GM21360 (cell line): ENCODE measurements around the gene CD38.
A peak's percentile ranks its signal among the peaks of the same experiment; 100 is the strongest.
"Not testable (repeated sequence)": the region's sequence is repeated elsewhere in the genome, so short reads cannot be mapped to it uniquely, and the experiment has no call there.

Experiments used
- ATAC-seq: cut with Tn5 transposase; IDR thresholded peaks from one replicate; pipeline ENCODE4 v1.9.1; 2021; ENCODE audit warnings: mild to moderate bottlenecking, moderate library complexity; ENCODE audit not compliant: unreplicated experiment

The CD38 gene

DNA sequence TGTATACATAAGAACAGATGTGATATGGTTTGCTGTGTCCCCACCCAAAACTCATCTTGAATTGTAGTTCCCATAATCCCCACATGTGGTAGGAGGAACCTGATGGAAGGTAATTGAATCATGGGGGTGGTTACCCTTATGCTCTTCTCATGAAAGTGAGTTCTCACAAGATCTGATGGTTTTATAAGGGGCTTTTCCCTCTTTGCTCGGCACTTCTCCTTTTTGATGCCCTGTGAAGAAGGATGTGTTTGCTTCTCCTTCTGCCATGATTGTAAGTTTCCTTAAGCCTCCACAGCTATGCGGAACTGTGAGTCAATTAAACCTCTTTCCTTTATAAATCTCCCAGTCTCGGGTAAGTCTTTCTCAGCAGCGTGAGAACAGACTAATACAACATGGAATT, 83.1 kb downstream of the CD38 start:
- ATAC-seq: not testable (repeated sequence)

DNA sequence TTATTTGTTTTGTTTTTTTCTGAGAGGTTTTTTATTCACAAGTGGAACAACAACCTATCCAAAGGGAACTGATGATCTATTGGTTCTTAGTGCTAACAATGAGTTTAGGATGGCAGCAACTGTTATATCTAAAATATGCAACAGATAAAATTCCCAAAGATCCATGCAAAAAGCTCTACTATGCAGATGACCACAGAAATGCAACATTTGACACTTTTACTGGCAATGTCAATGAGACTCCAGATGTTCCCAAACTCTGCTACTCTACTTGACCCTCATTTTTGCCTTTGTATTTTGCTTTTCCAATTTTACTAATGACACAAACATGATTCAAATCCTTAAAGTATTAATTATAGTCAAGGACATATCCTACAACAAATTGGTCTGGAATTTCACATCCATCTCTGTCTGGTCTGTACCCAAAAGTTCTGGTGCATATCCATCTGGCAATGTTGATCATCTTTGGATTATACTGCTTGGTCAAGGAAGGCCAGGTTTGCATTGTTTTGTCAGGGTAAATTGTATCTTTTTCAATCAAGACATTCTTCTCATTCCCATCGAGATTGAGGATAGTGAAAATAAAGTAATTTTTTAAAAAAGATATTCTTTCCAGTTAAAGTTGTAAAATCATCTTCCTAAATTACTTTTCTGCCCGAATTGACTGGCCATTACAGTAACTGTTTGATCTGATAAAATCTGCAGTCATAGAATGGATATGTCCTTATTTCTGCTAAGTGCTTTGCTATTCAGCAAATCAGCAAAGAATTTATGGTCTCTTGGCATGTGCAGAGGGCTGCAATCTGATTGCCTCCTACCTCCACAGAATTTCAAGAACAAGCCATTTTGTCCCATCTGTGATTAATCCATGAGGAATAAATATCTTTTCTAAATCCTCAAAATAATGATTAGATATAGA, 86.8 kb downstream of the CD38 start:
- ATAC-seq: no peak

DNA sequence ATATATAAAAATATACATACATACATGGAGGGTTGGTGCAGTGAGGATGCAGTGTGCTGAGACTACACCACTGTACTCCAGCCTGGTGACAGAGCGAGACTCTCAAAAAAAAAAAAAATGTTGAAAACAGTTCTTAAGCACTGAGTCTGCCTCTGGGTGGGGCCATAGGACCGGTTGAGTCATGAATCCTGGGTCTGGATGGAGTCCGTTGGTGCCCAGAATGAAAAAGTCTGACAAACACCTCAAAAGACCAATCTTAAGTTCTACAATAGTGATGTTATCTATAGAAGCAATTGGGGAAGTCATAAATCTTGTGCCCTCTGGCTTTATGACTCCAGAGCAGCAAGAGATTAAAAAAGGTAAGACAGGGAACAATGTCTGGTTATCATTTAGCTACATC, 90.0 kb downstream of the CD38 start:
- no peak for ATAC-seq

DNA sequence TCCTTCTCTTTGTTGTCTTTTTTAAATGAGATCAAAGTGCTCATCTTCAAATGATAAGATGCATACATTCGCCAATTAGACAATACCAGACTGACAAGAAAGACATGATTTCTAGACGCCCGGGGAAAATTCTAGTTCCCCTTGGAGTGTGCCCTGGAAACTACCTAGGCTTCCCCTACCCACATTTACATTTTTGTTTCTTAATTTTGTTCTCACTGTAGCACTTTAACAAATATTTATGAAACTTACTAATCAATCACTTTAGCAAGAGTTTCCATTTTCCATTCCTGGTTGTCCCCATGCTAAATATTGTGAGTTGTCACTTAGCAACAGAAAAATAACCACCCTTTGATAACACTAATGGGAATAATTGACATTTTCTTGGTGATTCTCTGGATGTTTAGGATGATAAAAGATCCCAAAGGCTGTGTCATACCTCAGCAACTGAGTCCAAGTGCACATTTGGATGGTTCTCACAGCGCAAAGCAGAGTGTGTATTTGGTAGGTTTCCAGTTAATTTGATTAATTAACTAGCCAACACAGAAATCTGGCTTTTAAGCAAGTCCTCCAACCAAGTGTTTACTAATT, 90.8 kb downstream of the CD38 start:
- ATAC-seq: no peak

DNA sequence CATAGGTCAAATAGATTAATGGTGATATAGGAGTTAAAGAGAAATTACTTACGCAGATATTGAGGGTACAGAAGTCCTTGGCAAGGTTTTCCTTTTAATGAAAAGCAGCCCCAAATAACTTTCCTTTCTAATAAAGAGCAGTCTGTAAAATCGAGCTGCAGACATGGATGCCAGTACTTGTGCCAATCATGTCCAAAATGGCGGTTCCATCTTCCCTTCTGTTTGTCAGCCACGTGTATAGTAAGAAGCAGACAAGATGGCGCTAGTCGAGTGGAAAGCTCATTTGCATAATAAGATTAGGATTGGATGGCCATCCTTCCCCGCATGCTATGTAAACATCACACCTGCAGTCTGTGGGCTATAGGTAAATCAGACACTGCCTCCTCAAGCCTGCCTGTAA, 92.0 kb downstream of the CD38 start:
- ATAC-seq: no peak

DNA sequence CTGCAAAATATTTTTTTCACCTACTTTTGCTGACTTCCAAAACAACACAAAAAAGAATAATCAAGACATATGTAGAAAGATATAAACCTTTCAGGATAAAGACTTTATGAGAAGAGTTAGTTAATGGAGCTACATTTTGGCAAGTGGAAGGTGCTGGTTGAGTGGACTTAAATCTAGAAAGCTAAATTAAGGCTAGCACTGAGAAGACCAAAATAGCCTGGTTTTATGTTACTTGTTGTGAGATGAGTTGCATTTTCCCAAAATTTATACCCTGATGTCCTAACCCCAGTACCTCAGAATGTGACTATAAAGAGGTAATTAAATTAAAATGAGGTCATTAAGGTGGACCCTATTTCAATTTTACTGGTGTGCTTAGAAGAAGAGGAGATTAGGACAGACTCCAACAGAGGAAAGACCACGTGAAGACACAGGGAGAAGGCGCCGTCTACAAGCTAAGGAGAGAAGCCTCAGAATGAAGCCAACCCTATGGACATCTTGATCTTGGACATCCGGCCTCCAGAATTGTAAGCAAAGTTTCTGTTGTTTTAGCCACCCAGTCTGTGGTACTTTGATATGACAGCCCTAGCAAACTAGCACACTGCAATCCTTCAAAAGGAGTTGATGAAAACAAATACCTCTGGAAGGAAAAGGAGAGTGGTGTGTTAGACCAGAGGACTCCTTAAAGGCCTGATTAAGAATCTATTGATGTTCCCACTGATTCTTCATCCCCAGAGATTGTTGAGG, 93.0 kb downstream of the CD38 start:
- ATAC-seq: no peak

DNA sequence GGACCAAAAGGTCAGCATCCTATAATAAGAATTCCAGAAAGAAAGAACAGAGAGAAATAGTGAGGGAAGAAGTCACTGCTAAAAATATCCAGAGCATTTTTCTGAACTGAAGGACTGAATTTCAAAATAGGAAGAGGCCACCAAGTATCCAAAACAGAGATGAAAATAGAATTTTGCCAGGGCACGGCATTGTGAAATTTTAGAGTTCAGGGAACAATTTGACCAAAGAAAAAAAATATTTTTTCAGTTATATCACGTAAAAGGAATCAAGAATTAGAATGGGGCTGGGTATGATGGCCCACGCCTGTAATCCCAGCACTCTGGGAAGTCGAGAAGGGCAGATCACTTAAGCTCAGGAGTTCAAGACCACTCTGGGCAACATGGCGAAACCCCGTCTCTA, 95.0 kb downstream of the CD38 start:
- no peak for ATAC-seq

DNA sequence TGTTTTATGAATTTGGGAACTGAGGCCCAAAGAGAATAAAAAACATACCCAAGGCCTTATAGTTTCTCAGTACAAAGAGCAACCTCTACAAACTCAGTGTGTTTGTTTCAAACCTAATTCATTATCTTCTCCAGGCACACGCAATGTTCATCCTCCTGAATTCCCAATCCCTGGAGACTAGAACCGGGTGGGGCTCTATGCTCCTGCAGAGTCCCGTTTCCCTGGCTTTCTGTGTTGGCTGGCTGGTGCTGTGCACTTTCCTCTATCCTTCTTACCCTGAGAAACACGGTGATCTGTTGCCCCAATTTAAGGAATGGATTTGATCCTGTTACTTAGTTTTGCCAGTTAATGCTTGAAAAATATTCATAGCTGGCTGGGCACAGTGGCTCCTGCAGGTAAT, 96.5 kb downstream of the CD38 start:
- no peak for ATAC-seq

DNA sequence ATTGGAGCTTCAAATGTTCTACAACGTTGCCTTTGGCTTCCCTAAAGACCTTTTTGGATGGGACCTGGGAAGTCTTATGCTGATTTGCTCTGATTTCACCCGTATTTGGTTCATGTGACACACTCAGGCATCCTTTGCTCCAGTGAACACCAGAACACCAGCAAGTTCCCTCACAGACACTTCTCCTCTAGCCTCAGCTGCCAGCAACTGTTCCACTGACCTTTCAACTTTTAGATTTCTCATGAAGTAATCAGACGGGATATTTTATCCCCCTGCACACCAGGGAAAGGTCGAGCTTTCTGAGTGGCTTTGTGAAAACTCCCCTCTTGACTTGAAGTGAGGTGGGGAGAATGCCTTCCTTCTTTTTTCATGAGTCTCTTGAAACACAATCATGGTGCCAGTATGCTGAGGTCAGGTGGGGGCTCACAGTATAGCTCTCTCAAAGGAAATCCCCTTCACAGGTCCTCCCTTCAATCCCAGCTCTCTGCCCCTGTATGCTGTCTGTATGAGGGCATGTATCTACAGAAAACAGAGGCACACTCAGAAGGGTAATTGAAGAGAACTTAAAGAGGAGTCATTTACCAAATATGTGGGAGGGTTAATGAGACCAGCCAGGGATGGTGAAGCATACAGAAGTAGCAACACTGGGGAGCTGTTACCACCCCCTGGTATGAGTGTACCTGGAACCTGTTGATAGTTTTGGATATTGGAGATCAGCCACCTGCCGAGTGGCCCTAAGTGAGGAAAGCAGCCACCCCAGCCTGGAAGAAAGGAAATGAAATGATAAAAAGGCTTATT, 97.7 kb downstream of the CD38 start:
- ATAC-seq: no peak

DNA sequence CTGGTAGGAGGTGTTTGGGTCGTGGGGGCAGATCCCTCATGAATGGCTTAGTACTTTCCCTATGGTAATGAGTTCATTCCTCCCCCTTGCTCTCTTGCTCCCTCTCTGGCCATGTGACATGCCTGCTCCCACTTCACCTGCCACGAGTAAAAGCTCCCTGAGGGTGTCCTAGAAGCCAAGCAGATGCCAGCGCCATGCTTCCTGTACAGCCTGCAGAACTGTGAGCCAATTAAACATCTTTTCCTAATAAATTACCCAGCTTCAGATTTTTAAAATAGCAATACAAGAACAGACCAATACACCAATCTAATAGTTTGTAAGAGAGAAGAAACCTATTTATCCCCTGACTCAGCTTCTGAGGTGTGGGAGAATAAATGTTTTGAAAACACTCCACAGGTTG, 99.9 kb downstream of the CD38 start:
- ATAC-seq: no peak

DNA sequence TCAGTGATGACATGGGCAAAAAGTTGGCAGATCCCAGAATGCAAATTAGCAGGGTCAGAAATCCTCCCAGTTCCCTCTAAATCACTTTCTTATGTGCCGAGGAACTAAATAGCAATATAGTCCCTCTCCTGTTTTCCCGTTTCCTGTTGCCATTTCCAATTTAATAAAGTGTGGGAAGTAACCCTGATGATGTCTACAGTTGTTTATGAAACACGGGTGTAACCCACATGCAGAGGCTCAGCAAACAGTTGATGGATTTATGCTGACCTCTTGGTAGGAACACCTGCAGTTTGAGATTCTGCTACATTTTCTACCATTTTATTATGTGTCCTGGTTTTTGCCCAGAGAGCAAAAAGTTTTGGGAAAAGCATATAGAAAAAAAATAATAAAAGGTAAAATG, 103.7 kb downstream of the CD38 start:
- ATAC-seq: no peak

DNA sequence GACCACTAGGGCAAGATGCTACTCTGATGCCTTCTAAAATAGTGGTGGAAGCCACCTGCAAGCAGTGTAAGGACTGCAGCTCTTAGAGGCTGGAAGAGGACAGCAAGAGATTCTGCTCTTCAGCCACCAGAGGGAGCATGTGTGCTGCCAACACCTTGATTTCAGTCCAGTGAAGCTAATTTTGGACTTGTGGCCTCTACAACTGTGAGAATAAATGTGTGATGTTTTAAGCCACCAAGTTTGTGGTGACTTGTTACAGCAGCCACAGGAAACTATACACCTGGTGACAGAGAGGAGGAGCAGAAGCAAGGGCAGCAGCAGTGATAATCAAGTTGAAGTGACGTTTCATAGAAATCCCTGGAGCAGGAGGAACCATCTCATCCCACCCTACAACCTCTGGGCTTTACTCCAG, 104.6 kb downstream of the CD38 start:
- peak; percentile 93 for ATAC-seq

DNA sequence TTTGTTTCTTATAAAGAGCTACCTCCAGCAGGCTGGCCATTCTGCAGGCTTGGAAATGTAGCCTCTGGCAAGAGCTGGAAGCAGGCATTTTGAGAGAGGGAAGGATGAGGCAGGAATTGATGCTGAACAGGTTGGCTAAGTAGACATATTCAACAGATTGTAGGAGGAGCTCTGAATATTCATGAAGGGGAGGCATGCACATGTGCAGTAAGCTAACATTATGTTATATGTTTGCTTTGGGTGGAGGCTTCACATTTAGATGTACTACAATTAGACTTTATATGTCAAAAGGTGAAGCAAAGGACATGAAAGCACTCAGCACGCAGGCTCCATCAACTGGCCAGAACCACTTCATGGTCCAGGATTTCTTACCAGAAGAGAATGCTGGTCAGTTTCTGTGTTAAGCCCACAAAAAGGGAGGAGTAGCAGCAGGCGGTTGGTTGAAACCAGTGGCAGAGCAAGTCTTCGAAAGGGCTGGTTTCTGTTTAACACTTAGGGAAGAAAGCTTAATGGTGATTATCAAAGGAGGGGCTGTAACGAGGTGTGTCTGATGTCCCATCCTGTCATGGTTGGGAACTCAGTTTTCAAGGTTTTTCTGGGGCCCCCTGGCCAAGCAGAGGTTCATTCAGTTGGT, 105.6 kb downstream of the CD38 start:
- no peak for ATAC-seq

DNA sequence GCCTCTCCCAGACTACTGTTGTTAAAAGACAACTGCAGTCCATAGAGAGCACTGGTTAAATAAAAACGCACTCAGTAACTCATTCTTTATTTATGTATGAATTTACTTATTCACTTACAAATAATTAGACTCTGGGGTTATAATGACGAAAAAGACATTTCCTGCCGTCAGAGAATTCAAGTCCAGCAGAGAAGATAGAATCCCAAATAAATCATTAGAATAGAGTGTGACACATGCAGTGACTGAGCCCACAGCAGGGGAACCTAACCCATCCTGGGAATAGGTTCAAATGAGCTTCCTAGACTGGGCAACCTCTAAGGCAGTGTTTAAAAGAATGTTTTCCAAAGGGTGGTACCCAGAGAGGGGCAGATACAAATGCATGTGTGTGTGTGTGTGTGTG, 106.5 kb downstream of the CD38 start:
- ATAC-seq: no peak

DNA sequence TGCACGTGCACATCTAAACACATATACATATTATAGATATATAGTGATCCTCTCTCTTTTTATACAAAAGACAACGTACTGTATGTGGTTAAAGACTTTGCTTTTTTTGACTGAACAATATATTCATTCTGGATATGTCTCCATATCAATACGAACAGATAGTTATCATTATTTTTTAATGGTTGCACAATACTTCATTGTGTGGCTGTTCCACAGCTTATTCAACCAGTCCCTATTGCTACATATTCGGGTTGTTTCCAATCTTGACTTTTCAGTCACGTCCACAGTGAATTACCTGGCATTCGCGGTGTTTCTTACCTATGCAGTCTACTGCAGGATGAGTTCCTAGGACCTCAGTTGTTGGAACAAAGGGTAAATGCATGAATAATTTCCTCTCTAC, 107.3 kb downstream of the CD38 start:
- no peak for ATAC-seq

DNA sequence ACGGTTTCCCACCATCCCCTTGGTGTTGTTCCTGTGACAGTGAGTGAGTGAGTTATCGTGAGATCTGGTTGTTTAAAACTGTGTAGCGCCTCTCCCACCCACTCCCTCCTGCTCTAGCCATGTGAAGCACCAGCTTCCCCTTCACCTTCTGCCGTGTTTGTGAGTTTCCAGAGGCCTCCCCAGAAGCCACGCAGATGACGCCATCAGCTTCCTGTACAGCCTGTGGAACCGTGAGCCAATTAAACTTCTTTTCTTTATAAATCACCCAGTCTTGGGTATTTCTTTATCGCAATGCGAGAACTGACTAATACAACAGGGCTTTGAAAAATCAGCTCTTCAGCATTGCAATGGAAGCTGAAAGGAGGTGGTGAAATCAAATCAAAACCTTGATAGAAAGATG, 110.4 kb downstream of the CD38 start:
- ATAC-seq: no peak

DNA sequence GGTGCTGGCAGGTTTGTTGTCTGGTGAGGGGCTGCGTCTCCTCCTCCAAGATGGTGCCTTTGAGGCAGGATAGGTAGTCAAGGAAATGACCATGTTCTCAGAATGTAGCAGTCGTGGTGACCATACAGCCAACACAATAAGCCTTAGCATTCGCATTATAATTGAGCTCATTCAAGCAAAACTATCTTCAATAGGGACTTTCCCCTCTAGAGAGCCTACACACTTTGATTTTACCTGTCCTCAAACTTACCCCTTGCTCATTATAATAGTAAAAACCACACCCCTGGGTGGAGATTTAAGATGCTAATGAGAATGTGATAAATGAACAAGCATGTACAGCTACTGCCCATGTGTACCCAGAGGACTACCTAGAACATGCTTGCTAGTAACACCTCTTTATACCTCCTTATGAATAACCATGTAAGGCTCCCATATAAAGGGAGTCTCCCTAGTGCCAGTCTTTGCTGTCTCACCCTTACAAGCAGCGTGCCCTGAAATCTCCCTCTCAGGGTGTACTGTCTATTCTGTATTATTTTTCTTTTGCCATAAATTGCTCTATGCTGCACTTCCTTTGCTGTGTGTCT, 112.2 kb downstream of the CD38 start:
- no peak for ATAC-seq

DNA sequence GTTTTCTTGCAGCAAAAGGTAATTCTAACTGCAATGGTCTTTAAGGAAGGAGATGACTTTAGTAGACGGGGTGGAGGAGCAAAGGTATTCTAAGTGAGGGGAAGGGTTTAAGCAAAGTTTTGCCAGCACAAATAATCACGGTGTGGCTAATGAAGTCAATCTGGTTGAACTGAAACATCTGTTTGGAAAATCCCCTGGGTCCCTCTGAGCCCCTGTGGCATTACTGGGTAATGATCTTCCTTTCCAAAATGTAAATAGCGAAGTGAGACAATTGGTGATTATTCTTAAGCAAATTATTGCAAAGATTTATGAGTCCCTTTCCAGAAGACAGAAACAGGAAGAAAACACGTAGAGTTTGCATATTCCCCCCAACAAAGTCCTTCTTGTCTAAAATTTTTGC, 113.2 kb downstream of the CD38 start:
- ATAC-seq: no peak

DNA sequence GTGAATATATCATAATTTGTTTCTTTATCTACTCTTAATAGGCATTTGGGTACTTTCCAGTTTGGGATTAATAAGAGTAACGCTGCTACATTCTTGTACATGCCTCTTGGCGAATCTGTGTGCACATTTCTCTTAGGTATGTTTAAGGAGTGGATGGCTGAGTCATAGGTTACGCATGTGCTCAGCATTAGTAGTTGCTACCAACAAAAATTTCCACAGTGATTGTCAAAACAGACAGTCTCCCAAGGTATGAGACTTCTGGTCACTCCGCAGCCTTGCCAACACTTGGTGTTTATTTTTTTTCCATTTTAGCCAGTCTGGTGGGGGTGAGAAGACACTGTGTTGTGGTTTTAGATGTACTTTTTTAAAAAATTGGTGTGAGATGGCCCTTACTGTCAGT, 115.8 kb downstream of the CD38 start:
- ATAC-seq: no peak

DNA sequence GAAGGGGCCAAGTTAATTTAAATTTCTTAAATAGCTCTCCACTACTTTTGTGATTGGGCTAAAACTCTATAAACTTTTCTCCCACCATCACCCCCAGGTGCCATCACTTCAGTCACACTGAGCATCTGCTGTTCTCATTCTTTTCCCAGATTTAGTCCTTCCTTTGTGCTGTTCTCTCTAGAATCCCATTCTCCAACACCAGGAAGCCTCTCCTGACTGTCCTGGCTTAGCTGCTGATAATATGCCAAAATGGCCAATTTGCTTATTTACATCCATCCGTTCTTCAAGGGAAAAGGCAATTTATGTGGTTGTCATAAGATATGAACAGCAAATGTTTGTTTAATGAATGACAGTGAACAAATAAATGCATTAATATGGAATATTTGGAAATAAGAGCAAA, 116.3 kb downstream of the CD38 start:
- ATAC-seq: no peak
